MM.1S (cell line): Measurements from ENCODE around the gene NCEH1.

Experiments used
- DNase-seq: peaks from one replicate; pipeline ENCODE4 v3.0.0-alpha.2; 2015
- H2AFZ ChIP-seq: fragments of 300-600 bp; sonication (generic); 2 replicates; pipeline ENCODE4 v1.6.0; 2016; ENCODE audit warnings: antibody characterized with exemption, low read length
- H3F3A ChIP-seq: fragments of 300-600 bp; sonication (generic); 2 replicates; pipeline ENCODE4 v1.6.1; 2016; ENCODE audit warnings: mild to moderate bottlenecking, antibody characterized with exemption, low read length, moderate library complexity, mixed read lengths; ENCODE audit not compliant: insufficient read depth
- H3K27ac ChIP-seq: fragments of 300-600 bp; sonication (generic); 2 replicates; pipeline ENCODE4 v1.5.1; 2016; ENCODE audit warnings: mild to moderate bottlenecking, low read length
- H3K27me3 ChIP-seq: fragments of 300-600 bp; sonication (generic); replicated peaks from 2 replicates; pipeline ENCODE4 v1.6.0; 2016; ENCODE audit warnings: low read length; ENCODE audit not compliant: insufficient read depth
- H3K36me3 ChIP-seq: fragments of 300-600 bp; sonication (generic); replicated peaks from 2 replicates; pipeline ENCODE4 v1.6.1; 2016; ENCODE audit warnings: mild to moderate bottlenecking, low read length, mixed read lengths; ENCODE audit not compliant: insufficient read depth
- H3K4me1 ChIP-seq: fragments of 300-600 bp; sonication (generic); 2 replicates; pipeline ENCODE4 v1.6.1; 2016; ENCODE audit warnings: low read length, mixed read lengths
- H3K4me2 ChIP-seq: fragments of 300-600 bp; sonication (generic); 2 replicates; pipeline ENCODE4 v1.6.0; 2016; ENCODE audit warnings: low read depth, low read length
- H3K4me3 ChIP-seq: fragments of 300-600 bp; sonication (generic); 2 replicates; pipeline ENCODE4 v1.5.1; 2016; ENCODE audit warnings: low read length, mixed read lengths
- H3K79me2 ChIP-seq: fragments of 300-600 bp; sonication (generic); 2 replicates; pipeline ENCODE4 v1.6.1; 2016; ENCODE audit warnings: mixed run types, low read length, mixed read lengths
- H3K9ac ChIP-seq: fragments of 300-600 bp; sonication (generic); 2 replicates; pipeline ENCODE4 v1.6.1; 2016; ENCODE audit warnings: low read length, mixed read lengths
- H3K9me2 ChIP-seq: fragments of 300-600 bp; sonication (generic); replicated peaks from 2 replicates; pipeline ENCODE4 v1.6.1; 2016; ENCODE audit warnings: mild to moderate bottlenecking, low read length, mixed read lengths; ENCODE audit not compliant: insufficient read depth
- H3K9me3 ChIP-seq: fragments of 300-600 bp; sonication (generic); replicated peaks from 2 replicates; pipeline ENCODE4 v1.6.1; 2016; ENCODE audit warnings: mild to moderate bottlenecking, low read length, mixed read lengths; ENCODE audit not compliant: insufficient read depth
- H4K20me1 ChIP-seq: fragments of 300-600 bp; sonication (generic); 2 replicates; pipeline ENCODE4 v1.6.1; 2016; ENCODE audit warnings: mild to moderate bottlenecking, low read length, moderate library complexity, mixed read lengths; ENCODE audit not compliant: insufficient read depth
- CTCF ChIP-seq: fragments of 300-600 bp; sonication (generic); IDR thresholded peaks from 2 replicates; pipeline ENCODE4 v1.5.1; 2016; ENCODE audit warnings: antibody characterized with exemption, low read length, mixed read lengths
- EZH2 ChIP-seq: fragments of 300-600 bp; sonication (generic); optimal IDR thresholded peaks from 2 replicates; pipeline ENCODE3; 2017; ENCODE audit warnings: low read depth, mild to moderate bottlenecking, antibody characterized with exemption, low read length, mixed read lengths
- EZH2phosphoT487 ChIP-seq: fragments of 300-600 bp; sonication (generic); IDR thresholded peaks from 2 replicates; pipeline ENCODE4 v1.6.1; 2018; ENCODE audit warnings: antibody characterized with exemption, low read length

The NCEH1 gene

DNA sequence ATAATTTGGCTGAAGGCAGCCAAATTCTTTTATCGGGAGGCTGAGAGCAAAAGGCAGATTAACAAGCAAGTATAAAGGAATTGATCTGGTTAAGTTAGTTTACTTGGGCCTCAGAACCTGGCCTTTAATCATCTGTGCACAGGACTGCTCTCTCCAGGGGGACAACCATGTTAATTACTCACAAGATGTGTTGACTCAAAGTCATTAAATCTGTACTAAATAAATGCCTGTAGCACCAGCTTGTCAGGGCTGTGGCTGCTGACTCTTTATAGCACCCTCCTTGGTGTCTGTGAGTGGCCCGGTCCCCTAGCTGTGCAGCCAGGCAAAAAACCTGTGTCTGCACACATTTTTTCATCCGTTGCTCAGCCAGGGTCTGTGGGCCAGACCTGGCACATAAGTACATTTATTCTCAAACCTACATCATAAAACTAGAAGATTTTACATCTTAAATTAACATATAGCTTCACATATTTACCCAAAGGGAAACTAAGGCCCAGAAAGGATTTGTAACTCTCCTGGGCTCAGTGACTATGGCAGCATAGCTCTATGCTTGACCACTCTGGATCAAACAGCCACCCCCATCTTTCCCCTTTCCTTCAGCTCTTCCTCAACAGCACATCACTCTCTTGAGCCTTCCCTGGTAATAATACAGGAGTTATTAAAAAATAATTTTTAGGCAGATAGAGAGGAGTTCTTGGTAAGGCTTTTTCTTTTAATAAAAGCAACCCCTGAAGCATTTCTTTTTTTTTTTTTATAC lies 51.4 kb downstream of the NCEH1 start:
- H3F3A ChIP-seq = no peaks in the 10 kb centered on the region
- H3K4me3 ChIP-seq = no peak overlapping the region
- H3K4me1 ChIP-seq = peaks cover 9% of the 10 kb centered on the region
- no peaks in the 10 kb centered on the region for H3K9me3 ChIP-seq
- H3K4me2 ChIP-seq = no peak overlapping the region
- DNase-seq = no peak
- TF ChIP-seq EZH2 (no peak), EZH2phosphoT487 (no peak), CTCF (no peak)
- no peaks in the 10 kb centered on the region for H4K20me1 ChIP-seq
- H3K36me3 ChIP-seq = no peaks in the 10 kb centered on the region
- no peak overlapping the region for H3K9ac ChIP-seq
- H2AFZ ChIP-seq = no peak overlapping the region
- no peak overlapping the region for H3K27ac ChIP-seq
- H3K27me3 ChIP-seq = no peaks in the 10 kb centered on the region
- no peaks in the 10 kb centered on the region for H3K79me2 ChIP-seq
- H3K9me2 ChIP-seq = no peaks in the 10 kb centered on the region

DNA sequence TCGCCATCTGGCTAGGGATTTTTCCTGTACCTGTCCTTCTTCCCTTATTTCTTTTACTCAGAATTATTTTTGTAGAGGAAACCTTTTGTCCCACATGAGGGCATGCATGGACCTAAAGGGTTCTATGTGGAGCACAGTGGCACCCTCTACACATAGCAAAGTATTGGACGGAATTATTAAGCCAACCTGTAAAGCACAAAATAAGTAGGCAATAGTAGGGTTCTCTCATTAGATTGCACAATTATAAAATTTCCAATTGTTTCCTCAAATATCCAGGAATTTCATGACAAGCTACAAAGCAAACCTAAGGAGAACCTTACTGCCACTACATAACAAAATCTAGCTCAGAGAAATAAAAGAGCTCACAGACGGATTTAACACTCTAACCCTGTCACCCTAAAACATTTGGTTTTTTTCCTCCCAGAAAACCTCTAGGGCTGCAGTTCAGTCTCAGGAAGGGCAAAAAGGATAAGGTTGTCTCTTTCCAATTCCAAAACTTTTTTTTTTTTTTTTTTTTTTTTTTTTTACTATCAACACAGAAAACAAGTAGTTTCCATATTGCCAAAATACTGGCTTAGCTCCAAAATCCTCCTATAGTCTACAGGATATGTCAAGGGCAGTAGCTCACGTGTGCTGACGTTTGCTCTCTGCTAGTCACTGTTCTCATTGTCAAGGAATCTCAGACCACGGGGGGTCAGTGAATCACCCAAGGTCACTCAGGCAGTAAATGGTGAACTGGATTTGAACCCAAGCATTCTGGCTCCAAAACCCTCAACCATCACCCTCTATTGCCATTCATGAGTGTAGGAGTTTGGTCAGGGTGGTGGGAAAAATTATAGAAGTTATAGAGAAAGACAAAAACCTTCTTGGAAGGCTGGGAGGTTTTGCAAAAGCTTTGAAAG lies 52.3 kb downstream of the NCEH1 start:
- Histone ChIP-seq H3K4me3 (no peak overlapping the region), H3K27me3 (no peaks in the 10 kb centered on the region), H3F3A (no peaks in the 10 kb centered on the region), H3K27ac (no peak overlapping the region), H3K4me2 (no peak overlapping the region), H3K4me1 (peaks cover 9% of the 10 kb centered on the region), H3K79me2 (no peaks in the 10 kb centered on the region), H4K20me1 (no peaks in the 10 kb centered on the region), H3K9ac (no peak overlapping the region), H3K9me3 (no peaks in the 10 kb centered on the region), H3K9me2 (no peaks in the 10 kb centered on the region), H2AFZ (no peak overlapping the region), H3K36me3 (no peaks in the 10 kb centered on the region)
- no peak for DNase-seq
- TF ChIP-seq EZH2 (no peak), CTCF (no peak), EZH2phosphoT487 (no peak)

GRCh38 chr3:172656602-172657001 lies 54.3 kb downstream of the NCEH1 start:
- no peak overlapping the region for H3K9ac ChIP-seq
- no peak overlapping the region for H3K4me3 ChIP-seq
- no peak for DNase-seq
- no peak overlapping the region for H3K4me2 ChIP-seq
- H3K36me3 ChIP-seq = no peaks in the 10 kb centered on the region
- no peak overlapping the region for H3K27ac ChIP-seq
- H3K27me3 ChIP-seq = no peaks in the 10 kb centered on the region
- peaks cover 9% of the 10 kb centered on the region for H3K4me1 ChIP-seq
- no peaks in the 10 kb centered on the region for H3K9me3 ChIP-seq
- H3K9me2 ChIP-seq = no peaks in the 10 kb centered on the region
- no peaks in the 10 kb centered on the region for H3F3A ChIP-seq
- no peaks in the 10 kb centered on the region for H4K20me1 ChIP-seq
- TF ChIP-seq CTCF (no peak), EZH2phosphoT487 (no peak), EZH2 (no peak)
- H3K79me2 ChIP-seq = no peaks in the 10 kb centered on the region
- no peak overlapping the region for H2AFZ ChIP-seq
